Glomerular visceral epithelial cell (primary cell): Measurements from ENCODE around the gene LBH.
A peak's percentile ranks its signal among the peaks of the same experiment; 100 is the strongest.

Experiments used
- DNase-seq: peaks from one replicate; pipeline ENCODE4 v3.0.0-alpha.2; 2016; ENCODE audit errors: extremely low spot score

Gene LBH

DNA sequence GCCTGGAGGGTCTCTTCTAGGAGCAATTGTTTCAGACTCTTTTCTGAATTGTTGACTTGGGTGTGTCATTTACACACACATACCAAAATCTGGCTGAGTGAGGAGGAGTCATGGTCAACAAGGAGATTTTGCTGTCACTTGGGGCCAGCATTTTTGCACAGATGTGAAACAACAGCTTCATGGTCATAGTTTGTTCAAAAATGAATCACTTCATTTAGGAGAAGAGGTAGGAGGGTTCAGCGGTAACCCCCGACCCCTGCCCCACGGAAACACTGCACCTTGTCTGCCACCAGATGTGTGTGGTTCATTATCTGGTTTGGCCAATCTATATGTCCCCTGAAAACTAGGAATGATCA lies 42.2 kb downstream of the LBH start:
- DNase-seq: no peak

DNA sequence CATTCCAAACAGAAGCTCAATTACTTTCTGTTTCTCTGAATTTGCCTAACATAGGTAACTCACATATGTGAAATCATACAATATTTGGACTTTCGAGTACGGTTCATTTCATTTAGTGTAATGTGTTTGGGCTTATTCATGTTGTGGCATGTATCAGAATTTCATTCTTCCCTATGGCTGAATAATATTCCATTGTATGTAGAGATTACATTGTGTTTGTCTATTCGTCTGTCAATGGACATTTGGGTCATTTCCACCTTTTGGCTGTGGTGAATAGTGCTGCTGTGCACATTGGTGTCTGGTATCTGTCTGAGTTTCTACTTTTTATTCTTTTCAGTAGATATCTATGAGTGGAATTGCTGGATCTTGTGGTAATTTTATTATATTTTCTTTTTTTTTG lies 43.9 kb downstream of the LBH start:
- DNase-seq: no peak

DNA sequence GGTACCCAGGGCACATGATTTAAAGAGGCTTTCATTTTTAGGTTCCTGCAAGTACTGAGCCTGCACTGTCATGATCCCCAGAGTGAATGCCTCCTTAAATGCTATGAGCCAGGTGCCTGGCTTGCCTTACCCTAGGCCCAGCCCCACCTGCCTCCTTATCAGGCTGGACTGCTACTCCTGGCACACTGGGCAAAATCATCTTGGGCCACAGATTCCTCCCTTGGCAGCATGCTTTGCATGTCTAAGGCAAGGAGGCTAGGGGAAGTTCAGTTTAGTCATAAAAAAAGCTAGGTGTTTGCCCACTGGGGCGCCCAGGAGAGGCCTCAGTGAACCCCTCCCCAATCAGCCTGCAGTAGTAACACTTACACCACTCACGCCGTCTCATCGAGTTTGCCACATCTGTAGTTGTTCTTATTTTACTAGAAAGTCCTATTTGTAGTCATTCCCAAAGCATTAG lies 45.1 kb downstream of the LBH start:
- no peak for DNase-seq

DNA sequence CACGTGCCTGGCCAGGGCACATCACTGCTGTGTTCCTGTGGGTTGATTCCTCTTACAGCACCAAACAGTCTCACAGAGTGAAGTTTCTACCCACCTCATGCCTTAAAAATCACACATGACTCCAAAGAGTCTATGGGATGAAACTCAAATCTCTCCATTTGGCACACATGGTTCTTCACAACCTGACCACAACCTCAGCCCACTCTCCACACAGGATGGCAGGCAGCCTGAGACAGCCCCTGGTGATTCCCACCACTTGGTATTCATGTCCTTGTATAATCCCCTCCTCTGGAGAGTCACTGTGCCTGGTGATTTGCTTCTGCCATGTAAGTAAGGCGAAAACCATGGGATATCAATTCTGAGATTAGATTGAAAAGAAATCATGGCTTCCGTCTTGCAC lies 46.2 kb downstream of the LBH start:
- no peak for DNase-seq

DNA sequence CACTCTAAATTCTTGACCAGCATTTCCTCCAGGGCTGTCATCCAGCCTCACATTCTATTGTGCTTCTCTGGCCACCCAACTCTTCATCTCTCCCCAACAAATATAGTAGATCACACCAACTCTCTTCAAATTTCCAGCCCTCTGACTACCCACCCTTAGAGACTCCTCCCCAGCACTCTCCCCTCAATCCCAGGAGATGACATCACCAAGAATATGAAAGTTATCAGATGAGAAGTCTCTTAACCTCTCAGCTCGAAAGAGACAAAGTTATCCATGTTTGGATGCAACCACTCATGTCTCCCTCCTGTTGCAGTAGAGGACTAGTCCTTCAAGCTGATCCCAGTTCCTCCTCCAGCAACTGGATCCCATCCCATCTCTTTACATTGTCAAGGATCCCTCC lies 47.1 kb downstream of the LBH start:
- no peak for DNase-seq

DNA sequence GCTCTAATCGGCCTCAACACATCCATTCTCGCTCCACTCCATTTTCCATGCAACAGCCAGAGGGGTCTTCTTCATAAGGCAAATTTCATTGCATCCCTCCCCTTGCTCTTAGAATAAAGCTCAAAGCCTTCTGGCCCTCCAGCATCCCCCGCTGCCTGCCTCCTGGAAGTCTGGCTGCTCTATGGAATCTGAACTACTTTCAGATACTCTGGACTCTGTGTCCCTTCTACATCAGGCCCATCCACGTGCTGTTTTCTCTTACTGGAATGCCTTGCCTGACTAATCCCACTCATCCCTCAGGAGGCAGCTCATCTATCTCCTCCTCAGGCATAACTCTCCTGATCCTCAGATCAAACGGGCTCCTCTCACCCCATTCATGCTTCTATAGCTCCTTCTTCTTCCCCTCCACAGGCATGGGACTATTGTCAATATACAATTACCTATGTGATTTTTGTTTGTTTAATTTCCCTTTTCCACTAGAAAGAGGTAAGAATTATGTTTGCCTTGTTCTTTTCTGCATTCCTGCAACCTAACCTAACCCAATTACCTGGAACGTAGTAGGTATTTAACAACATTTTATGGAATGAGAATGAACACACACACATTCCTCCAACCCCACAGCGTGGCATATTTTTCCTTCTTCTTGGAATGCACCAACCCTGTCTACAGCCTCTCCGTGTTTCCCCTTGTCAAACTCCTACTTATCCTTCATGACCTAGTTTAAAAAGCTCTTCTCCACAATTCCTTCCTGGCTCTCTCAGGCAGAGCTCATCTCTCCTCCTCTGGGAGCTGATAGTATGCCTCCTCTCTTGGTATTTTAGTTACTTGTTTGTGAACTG lies 49.5 kb downstream of the LBH start:
- DNase-seq: no peak

DNA sequence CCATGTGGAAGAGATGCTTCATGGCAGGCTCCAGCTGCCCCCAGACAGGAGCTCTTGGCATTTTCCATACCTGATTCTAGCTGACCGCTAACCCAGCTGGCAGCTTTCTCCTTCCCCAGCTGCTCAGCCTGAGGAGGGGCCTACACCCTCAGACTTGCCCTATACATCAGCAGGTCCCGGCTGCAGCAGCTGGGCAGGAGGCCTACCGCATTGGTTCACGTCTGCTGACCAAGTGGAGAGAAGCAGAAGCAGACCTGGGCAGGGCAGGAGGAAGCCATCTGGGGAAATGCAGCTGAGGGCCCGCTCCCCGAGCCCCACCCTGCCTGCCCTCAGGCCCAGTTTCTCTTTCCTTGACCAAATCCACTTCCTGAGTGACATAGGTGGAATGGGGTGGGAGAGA lies 50.7 kb downstream of the LBH start:
- no peak for DNase-seq

DNA sequence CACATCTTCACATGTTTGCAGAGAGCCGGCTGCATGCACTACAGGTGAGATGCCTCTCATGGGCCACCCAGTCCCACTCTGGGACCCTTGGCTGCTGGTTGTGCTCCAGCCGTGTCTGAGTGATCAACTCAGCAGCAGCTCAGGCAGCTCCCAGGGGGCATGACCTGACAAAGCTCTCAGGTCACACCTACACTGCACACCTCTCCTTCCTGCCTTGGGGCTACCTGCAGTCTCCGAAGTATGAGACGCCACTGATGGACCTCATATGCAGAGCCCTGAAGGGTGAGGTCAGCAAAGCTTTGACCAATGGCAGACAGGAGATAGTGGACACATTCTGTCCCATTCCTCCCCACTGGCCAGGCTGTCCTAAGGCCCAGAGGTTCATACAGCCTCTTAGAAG lies 51.4 kb downstream of the LBH start:
- no peak for DNase-seq

DNA sequence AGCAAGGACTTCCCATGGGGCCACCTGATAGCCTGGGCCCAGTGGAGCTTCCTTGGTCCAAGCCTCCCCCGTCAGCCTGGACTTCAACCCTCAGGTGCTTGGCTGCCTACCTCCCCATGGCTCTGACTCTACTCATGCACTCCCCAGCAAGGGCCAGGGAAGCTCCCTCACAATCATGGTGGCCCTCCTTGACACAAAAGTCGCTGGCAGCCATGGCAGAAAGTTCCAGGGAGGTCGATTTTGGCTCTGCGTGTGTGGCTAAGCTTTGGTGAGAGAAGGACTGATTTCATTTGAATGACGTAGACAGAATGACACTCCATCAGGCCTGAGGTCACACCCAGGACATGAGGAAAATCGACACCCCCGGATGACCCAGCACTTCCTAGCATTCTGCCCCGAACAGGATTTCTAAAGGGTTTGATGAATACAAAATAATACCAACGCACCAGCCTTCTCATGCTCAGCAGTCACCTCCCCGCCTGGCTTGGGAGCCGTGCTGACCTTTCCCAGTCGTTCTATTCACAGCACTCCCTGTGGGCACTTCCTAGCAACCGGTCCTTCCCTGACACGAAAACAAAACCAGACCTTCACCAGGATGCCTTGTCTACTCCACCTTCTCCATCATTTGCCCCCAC lies 52.7 kb downstream of the LBH start:
- no peak for DNase-seq

DNA sequence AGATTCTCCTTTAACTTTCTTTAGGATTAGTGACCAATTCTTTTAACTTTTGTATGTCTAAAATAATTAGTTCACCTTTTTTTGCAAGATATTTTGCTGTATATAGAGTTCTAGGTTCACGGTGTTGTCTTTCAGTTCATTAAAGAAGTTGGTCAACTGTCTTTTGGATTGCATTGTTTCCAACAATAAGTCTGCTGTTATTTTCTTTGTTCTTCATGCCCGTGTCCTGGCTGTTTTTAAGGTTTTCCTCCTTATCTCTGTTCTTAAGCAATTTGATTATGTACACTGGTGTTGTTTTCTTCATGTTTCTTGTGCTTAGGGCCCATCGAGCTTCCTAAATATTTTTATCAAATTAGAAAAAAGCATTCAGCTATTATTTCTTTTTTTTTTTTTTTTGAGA lies 54.4 kb downstream of the LBH start:
- no peak for DNase-seq

DNA sequence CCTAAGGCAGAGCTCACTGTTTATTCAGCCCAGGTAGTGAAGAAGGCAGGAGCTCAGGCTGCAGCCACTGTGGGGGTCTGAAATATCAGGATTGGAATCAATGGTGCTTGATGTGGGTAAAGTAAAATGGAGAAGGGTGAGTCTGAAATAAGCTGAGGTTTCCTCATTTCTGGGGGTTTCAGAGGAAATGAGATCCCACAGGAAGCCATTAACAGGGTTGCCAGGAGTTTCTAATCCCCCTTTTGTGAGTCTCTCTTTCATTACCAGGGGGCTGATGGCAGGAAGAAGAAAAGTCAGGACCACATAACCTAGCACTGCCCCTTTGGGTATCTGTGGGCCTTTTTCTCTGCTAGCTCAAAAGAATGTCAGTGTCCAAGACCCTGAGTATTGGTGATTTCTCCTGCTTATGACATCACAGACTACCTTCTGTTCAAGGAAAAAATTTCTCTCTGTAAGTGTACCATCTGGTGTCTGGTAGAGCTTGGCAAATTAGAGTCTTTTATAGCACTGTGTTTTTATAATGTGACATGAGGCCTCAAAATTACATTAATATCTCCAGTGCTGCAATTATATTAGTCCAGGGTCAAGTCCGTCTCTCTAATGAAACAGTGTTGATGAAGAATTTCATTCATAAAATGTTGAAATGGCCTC lies 56.0 kb downstream of the LBH start:
- no peak for DNase-seq

DNA sequence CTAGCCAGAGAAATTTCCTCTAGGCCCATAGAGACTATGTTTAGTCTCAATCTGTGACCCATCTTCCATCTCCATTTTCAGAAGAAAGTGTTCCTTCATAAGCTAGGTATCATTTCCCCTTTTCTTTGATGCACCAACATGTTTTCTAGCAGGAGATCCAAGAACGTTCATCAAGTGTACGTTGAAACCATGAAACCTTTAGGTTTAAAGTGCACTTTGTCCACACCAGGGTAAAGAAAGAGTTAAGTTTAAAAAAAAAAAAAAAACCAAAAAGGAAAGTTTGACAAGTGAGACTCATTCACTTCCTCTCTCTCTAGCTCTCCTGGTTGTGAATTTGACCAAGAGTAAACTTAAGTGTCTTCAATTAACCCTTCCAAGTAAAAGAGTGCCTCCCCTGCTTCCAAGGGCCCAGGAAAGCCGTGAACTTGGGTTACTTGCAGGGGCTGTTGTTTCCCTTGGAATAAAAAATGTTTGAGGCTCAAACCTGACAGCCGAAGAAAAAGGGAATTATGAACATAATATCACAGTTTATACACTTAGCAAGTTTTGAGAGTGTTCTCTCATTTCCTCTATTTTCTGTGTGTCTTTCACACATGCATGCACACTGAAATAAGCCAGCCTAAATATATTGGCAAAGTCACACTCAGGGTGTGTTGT lies 56.7 kb downstream of the LBH start:
- DNase-seq: no peak

DNA sequence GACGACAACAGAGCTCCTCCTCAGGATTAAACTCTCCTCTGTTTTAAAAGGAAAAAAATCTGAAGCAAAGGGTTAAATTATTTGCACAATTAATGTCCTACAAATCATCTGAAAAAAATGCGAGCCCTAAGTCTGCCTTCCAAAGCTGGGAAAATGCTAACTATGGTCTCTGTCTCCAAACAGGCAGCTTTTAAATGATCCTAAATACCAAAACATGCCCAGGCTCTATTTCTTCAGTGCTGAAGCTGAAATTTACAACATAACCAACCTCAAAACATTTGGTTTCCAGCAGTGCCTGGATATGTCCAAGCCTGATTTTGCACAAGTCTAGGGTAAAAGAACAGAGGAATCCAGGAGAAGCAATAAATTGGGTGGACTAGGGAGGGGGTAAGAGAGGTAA lies 57.2 kb downstream of the LBH start:
- no peak for DNase-seq

DNA sequence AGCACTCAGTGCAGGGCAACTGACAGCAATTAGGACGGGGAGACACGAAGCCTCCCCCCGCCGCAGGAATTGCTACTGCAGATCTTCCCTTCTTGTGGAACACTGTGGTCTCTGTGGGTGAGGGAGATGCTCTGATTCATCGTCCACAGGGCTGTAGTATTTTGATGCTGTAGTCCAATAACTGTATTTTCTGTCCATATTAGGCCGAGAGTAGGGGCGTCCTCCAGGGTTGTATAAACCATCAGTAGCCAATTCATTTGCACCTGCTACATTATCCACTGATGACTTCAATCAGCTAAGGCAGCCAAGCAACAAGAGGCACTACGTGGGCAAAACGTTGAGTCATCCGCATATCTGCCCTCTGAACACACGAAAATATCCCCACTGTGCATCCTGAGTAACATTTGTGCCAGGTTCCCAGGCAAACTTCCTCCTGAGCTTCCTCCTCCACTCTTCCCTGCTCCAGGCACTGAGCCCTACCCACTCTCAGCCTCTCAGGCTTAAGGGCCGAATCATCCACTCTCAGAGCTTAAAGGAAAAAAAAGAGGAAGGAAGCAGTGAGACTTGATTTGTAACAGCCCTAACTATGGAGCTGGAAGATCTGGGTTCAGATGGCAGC lies 62.1 kb downstream of the LBH start:
- peak; percentile 98 for DNase-seq

DNA sequence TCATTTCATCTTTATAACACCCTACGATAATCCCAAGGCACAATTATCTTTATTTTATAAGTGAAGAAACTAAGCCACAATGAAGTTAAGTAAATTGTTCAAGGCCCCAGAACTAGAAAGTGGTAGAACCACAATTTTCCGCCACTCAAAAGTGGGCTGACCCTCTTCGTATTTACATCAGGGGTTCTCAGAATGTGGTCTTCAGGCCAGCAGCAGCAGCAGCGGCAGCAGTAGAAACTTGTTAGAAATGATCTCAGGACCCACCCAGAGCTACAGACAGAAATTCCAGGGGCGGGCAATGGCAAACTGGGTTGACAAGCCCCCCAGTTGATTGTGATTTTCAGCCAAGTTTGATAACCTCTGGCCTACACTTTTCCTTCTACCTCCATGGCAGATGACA lies 62.8 kb downstream of the LBH start:
- DNase-seq: no peak

DNA sequence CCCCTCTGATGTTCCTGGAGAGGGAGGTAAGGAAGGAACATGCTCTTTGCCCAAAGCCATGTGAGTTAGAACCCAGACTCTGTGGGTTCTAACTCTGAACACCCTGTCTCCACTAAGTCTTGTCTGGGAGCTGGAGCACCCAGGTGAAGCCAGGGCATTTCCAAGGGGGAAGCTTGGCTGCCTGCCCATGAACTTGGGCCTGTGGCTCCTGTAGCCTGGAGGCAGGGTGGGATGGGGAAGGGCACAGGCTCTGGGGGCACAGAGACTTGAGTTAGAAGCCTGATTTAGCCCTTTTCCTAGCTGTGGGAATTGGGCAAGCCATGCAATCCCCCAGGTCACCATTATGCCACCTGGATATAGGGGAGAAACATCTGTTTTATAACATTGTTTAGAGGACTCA lies 65.2 kb downstream of the LBH start:
- no peak for DNase-seq

DNA sequence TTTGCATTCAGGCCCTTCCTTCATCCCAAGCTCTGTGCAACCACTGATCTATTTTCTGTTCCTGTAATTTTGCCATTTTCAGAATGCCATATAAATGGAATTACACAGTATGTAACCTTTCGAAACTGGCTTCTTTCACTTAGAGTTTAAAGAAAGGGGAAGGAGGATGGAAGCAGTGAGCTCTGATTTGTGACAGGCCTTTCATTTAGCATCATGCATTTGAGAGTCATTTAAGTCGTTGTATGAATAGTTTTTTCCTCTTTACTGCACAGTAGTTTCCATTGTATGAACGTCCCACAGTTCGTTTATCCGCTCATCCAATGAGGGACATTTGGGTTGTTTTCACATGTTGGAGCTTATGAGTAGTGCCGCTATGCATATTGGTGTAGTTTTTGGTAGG lies 67.0 kb downstream of the LBH start:
- DNase-seq: no peak

DNA sequence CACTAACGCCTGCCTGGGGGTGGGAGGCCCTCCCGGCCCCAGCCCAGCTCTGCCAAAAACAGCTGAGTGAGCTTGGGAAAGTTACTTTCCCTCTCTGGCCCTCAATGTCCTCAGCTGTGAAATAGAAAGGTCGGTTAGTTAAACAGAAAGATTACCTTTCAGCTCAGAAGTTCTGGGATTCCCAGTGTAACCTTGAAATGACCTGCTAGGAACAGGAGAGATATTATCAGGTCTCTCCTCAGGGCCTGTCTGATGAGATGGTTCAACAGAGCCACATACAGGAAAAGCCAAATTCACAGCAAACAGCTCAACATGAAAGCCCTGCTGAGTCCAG lies 68.8 kb downstream of the LBH start:
- no peak for DNase-seq

DNA sequence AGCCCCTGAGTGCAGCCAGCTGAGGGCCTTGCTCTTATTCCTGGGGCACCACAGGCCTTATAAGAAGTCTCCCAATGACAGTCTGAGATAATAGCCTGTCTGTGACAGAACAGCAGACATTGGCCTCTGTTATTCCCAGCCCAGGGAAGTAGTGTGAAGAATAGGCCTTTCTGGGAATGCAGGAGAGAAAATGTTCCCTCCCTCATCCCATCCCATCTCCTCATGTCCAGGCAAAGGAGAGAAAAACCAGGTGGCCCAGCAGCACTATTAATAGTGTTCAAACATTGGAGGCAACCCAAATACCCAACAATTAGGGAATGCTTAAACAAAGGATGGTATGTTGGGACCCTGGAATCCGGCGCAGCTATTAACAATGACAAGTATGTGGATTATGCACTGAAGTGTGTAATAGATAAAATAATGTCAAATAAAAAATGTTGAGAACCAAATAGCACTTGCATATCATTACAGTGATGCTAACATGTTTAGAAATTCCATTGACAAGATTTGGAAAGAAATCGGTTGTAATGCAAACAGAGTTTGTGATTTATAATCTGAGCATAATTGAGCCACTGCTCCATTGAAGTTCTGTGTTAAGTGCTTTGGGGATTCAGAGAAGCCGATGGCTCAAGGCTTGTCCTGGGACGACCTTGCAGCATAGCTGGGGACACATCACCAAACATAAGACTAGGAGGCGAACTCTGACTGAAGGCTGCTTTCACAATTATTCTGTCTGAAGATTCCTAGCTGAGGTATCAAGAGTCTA lies 69.3 kb downstream of the LBH start:
- DNase-seq: no peak

DNA sequence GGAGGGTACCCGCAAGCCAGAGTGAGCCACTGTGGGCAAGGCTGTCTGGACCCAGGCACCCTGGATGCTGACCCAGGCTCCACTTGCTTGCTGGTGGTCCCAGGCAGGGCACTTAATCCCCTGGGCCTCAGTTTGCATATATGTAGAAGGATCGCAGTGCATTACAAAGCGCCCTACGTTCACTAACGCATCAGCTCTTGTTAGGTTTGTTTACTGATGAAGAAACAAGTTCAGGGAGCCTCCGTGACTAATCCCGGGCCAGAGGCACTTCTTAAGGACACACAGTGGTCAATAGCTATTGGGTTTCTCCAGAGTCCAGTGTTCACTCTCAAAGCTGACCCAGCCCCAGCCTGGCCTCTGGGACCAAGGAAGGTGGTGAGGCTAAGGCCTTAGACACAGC lies 70.2 kb downstream of the LBH start:
- DNase-seq: peak; percentile 42

DNA sequence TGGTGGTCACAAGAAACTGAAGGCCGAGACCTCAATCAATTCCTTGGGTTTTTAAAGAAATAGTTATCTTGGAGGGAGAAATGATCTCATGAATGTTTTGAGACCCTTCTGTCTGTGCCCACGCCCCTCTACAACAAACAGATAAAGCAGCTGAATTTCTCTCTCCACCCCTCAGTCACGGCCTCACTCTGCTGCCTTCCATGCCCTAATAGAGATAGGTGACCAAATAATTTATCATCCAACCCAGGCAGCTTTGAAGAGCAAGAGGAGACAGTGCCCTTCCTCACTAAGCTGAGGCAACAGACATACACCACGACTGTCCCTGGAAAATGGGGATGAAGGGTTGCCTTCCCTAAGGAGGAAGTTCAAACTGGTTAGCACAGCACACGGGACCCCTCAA lies 71.2 kb downstream of the LBH start:
- DNase-seq: no peak

DNA sequence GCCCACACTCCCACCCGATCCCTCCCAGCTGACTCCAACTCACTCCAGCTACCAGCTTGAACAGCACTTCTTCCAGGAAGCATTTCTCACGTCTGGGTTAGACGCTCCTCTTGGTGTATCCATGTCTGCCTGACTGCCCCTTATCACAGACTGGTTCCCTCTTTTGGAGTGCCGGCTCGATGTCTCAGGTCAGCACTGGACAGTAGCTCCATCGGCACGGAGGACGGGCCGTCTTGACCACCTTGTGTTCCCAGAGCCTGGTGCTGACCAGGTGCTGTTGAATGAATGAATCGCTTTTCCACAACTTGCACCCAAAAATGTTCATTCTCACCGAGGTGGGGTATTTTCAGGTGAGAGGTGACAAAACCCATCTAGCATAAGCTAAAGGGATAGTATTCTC lies 71.8 kb downstream of the LBH start:
- no peak for DNase-seq
